Stimulated activated effector memory CD8-positive, alpha-beta T cell treated with anti-CD3 and anti-CD28 coated beads, Interleukin-12 subunit alpha, Interleukin-12 subunit beta, amount 100 ng/mL, for 72 hours (primary cell): Measurements from ENCODE around the gene CA14.
A peak's percentile ranks its signal among the peaks of the same experiment; 100 is the strongest.
"Not testable (repeated sequence)": the region's sequence is repeated elsewhere in the genome, so short reads cannot be mapped to it uniquely, and the experiment has no call there.

Source experiments
- ATAC-seq: fragments of 150-1000 bp; cut with Tn5 transposase; 2 replicates; pipeline ENCODE4 v1.10.0; 2021
- DNase-seq, 2 donors: peaks; one replicate each; pipeline ENCODE4 v3.0.0; 2021 to 2022; ENCODE audit warnings: low spot score in 2 of 2
- H3K27ac Mint-ChIP-seq: one replicate; pipeline ENCODE4 v1.8.0; 2022; ENCODE audit warnings: mild to moderate bottlenecking, mixed read lengths
- H3K36me3 Mint-ChIP-seq: one replicate; pipeline ENCODE4 v1.8.0; 2022; ENCODE audit warnings: mild to moderate bottlenecking, mixed read lengths
- H3K4me1 Mint-ChIP-seq: one replicate; pipeline ENCODE4 v1.8.0; 2022; ENCODE audit warnings: mixed read lengths
- H3K4me3 Mint-ChIP-seq: one replicate; pipeline ENCODE4 v1.8.0; 2022; ENCODE audit warnings: mild to moderate bottlenecking, mixed read lengths
- H3K9me3 Mint-ChIP-seq: one replicate; pipeline ENCODE4 v1.8.0; 2022; ENCODE audit warnings: mixed read lengths

The CA14 gene

DNA sequence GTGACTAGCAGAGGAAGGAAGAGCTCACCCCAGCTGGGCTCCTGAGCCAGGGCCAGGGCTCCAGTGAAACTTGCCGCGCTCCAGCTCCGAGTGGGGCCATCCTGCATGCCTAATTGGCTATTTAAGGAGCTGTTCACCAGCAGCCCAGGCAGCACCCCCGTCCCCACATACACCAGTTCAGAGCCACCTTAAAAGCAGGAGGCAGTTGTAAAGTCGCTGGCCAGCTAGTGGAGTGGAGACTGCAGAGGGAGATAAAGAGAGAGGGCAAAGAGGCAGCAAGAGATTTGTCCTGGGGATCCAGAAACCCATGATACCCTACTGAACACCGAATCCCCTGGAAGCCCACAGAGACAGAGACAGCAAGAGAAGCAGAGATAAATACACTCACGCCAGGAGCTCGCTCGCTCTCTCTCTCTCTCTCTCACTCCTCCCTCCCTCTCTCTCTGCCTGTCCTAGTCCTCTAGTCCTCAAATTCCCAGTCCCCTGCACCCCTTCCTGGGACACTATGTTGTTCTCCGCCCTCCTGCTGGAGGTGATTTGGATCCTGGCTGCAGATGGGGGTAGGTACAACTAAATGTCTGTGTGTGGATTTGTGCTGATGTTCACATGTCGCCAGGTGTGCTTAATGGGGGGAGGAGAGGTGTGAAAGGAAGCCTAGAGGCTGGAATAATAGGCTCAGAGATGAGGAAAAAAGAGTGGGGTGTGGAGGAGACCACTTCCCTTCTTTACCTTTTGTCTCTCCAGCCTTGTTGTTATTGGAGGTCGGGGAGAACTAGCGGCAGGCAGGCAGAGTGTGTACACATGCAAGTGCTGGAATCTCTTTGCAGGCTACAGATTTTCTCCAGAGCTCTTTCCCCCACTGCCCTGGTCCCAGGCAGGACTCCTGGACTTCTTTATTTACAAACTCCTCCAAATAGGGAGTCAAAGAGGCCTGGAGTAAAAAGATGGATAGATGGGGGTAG lies at the start of gene CA14:
Gene CA14 (plus strand): TSS at position 151 of the 962 bp plus-strand sequence. CDS start 355 bp downstream, at position 506.
- H3K27ac Mint-ChIP-seq: no peak within 1 kb of the TSS
- H3K4me3 Mint-ChIP-seq: no peak within 1 kb of the TSS
- no peak for ATAC-seq
- H3K4me1 Mint-ChIP-seq: peaks cover 14% of the 10 kb centered on the region
- peaks cover 6% of the 10 kb centered on the region for H3K36me3 Mint-ChIP-seq
- DNase-seq: no peak
- H3K9me3 Mint-ChIP-seq: no peaks in the 10 kb centered on the region

DNA sequence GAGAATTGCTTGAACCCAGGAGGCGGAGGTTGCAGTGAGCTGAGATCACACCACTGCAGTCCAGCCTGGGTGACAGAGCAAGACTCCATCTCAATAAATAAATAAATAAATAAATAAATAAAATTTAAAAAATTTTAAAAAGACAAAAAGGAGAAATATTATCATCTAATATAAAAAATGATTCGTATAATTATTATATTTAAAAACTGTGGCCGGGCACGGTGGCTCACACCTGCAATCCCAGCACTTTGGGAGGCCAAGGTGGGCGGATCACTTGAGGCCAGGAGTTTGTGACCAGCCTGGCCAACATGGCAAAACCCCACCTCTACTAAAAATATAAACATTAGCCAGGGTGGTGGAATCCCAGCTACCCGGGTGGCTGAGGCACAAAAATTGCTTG lies 49.1 kb upstream of the CA14 start:
- not testable (repeated sequence) for DNase-seq, H3K9me3 Mint-ChIP-seq, H3K27ac Mint-ChIP-seq, ATAC-seq, H3K36me3 Mint-ChIP-seq, H3K4me1 Mint-ChIP-seq, H3K4me3 Mint-ChIP-seq

DNA sequence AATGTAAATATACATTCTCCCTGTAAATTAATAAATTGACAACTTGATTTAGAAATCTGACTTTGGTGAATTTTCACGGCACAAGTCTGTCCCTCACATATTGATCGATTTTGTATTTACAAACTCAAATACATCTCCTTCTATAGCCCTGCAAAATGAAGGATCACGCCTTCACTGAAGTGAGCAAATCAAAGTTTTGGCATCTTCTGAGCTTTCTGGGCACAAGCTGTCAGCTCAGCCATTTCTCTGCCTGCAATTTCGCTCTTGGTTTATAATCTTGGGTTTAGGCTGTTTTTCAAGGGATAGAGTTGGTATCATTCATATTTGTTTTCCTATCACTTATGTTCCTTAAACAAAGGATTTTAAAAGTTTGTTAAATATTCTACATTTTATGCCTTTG lies 47.5 kb upstream of the CA14 start:
- Mint-ChIP-seq H3K4me3 (no peak overlapping the region), H3K9me3 (no peaks in the 10 kb centered on the region), H3K4me1 (peaks cover 14% of the 10 kb centered on the region), H3K27ac (no peak overlapping the region), H3K36me3 (peaks cover 11% of the 10 kb centered on the region)
- no peak for ATAC-seq
- no peak for DNase-seq

DNA sequence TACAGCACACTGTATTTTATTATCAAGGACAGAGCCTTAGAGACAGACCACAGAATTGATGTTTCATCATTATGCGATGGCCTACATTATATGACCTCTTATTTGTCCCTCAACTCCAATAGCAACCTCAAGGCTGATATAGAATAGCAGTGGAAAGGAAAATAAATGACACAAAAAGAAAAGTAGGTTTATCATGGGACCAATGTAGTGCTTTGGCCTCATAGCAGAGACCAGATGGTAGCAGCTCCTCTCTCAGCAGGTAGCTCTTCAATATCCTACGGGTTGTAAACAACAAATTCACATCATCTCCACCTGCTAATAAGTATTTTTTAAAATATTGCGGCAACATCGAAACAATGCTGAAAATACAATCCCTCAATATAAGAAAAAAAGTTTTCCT lies 46.9 kb upstream of the CA14 start:
- ATAC-seq (no peak), DNase-seq (no peak)
- Mint-ChIP-seq H3K36me3 (peaks cover 11% of the 10 kb centered on the region), H3K4me1 (peaks cover 14% of the 10 kb centered on the region), H3K9me3 (no peaks in the 10 kb centered on the region), H3K27ac (no peak overlapping the region), H3K4me3 (no peak overlapping the region)

DNA sequence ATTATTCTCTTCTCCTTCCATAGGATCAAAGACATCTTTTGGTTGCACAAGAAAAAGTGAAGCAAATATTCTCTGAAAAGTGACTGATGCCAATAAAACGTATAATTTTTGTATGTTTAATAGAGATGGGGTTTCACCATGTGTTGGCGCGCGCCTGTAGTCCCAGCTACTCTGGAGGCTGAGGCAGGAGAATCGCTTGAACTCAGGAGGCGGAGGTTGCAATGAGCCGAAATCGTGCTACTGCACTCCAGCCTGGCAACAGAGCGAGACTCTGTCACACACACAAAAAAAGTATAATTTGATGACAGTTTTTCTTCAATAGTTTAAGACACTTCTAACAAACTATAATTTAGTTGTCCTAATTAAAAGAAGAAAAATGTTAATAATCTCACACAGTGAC lies 45.5 kb upstream of the CA14 start:
- DNase-seq (no peak), ATAC-seq (no peak)
- Mint-ChIP-seq H3K9me3 (no peaks in the 10 kb centered on the region), H3K36me3 (peaks cover 11% of the 10 kb centered on the region), H3K4me1 (peaks cover 14% of the 10 kb centered on the region), H3K4me3 (no peak overlapping the region), H3K27ac (no peak overlapping the region)

DNA sequence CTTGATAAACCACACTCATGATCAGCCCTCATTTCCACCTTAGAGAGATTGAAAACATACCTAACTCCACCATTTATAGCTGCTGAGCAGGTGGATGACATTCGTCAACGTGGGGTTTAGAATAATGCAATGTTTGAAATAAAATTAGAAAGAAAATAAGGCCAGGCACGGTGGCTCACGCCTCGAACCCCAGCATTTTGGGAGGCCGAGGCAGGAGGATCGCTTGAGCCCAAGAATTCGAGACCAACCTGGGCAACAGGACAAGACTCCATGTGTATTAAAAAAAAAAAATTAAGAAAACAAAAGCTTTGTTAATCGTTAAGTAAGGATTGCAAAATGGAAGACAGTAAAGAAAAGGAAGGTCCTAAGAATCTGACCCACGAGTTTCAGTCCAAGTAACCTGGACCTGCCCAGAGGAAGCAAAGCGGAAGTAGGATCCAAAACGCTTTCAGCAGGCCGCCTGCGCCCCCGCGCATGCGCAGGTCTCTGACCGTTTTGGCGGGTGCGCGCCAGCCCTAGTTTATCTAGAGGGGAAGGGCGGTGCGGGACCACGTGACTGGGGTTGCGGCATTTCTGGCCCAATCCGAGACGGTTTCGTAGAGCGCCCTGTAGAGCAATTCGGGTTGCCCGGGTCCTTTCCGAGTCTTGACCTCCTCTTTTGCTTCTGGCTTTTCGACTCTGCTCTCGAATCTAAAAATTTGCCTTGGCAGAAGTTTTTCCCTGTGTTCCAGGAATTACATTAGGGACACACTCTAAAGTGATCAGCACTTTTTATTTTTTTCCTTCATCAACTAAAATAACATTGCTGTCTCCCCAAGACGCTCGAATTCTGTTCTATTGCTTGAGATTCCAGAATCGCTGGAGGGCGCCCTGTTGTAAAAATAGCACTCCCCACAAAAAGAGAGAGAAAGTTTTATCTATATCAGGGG lies 44.1 kb upstream of the CA14 start:
- Mint-ChIP-seq H3K36me3 (peaks cover 11% of the 10 kb centered on the region), H3K4me1 (peaks cover 14% of the 10 kb centered on the region), H3K27ac (peak overlapping the region; percentile 94), H3K4me3 (peak overlapping the region; percentile 73), H3K9me3 (no peaks in the 10 kb centered on the region)
- ATAC-seq (peak; percentile 100), DNase-seq (peak; percentile 73 to 92)

DNA sequence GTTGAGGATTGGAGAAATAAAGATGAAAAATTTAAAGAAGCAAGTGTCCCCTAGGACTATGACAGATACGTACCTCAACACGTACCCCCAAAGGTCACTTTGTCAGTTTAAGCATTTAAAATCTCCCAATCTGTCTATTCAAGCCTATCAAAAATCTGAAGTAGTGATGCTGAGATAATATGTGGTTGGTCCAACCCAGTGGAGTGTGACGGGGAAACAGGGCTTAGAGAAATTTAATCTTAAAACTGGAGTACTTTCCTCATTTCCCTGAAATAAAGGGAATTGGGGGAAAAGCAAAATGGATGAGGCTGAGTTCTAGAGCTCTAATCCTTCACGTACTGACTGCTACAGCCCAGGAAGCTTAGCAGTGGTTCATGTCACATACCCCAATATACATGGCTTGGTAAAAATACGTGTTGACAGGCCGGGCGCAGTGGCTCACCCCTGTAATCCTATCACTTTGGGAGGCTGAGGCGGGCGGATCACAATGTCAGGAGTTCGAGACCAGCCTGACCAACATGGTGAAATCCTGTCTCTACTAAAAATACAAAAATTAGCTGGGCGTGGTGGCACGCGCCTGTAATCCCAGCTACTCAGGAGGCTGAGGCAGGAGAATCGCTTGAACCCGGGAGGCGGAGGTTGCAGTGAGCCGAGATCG lies 43.3 kb upstream of the CA14 start:
- peak overlapping the region; percentile 73 for H3K4me3 Mint-ChIP-seq
- H3K27ac Mint-ChIP-seq: peak overlapping the region; percentile 94
- H3K4me1 Mint-ChIP-seq: peaks cover 14% of the 10 kb centered on the region
- not testable (repeated sequence) for DNase-seq, H3K9me3 Mint-ChIP-seq, ATAC-seq
- H3K36me3 Mint-ChIP-seq: peaks cover 11% of the 10 kb centered on the region

DNA sequence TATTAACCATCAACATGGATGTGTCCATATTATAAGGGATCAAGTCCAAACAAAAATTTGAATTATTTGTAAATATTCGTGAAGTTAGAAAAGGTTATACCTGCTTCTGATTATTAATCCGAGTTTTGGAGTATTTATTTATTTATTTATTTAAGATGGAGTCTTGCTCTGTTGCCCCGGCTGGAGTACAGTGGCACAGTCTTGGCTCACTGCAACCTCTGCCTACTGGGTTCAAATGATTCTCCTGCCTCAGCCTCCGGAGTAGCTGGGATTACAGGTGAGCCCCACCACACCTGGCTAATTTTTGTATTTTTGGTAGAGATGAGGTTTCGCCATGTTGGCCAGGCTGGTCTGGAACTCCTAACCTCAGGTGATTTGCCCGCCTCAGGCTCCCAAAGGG lies 41.7 kb upstream of the CA14 start:
- H3K9me3 Mint-ChIP-seq, H3K27ac Mint-ChIP-seq, ATAC-seq, DNase-seq, H3K4me3 Mint-ChIP-seq: not testable (repeated sequence)
- Mint-ChIP-seq H3K36me3 (peaks cover 11% of the 10 kb centered on the region), H3K4me1 (peaks cover 14% of the 10 kb centered on the region)

DNA sequence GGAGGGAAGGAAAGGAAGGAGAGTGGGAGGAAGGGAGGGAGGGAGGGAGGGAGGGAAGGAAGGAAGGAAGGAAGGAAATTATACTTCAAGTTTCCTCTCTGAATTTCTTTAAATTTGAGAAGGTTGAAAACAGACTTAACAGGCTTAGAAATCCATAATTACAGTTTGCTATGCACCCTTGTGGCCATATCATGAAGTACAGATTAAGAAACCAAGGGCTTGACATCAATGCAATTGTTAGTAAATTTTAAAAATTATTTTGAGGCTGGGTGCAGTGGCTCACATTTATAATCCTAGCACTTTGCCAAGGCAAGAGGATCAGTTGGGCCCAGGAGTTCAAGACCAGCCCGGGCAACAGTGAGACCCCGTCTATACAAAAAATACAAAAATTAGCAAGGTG lies 36.0 kb upstream of the CA14 start:
- no peaks in the 10 kb centered on the region for H3K36me3 Mint-ChIP-seq
- ATAC-seq: no peak
- no peak overlapping the region for H3K4me3 Mint-ChIP-seq
- H3K27ac Mint-ChIP-seq: no peak overlapping the region
- no peak for DNase-seq
- H3K9me3 Mint-ChIP-seq: no peaks in the 10 kb centered on the region
- peaks cover 6% of the 10 kb centered on the region for H3K4me1 Mint-ChIP-seq

DNA sequence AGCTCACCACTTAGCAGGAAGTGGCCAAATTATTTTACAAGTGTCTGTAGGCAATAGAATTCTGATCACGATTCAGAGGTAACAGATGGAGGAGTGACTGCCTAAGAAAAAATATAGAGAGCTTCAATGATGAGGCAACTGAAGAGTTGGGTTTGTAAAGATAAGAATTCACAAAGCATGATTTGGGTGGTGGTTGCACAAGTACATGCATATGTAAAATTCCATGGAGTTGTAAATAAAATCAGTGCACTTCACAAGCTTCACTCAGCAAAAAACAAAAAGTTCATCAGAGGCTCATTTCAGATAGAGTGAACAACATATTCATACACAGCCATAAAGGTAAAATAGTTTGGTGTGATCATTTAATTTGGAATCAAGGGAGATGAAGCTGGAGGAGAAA lies 32.6 kb upstream of the CA14 start:
- Mint-ChIP-seq H3K9me3 (no peaks in the 10 kb centered on the region), H3K27ac (peak overlapping the region; percentile 78), H3K36me3 (no peaks in the 10 kb centered on the region), H3K4me3 (no peak overlapping the region), H3K4me1 (peaks cover 6% of the 10 kb centered on the region)
- ATAC-seq: no peak
- DNase-seq: no peak

DNA sequence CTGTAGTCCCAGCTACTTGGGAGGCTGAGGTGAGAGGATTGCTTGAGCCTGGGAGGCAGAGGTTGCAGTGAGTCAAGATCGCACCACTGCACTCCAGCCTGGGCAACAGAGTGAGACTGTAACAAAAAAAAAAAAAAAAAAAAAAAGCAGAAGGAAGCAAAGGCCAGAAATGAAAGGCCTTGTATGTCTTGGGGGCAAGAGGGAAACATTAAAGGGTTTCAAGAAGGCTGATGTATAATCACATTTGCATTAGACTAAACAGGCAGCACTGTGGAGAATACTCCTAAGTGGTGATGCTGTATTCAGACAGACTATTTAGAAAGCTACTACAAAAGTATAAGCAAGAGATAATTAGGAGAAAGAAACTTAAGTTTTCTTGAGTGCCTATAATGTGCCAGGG lies 32.0 kb upstream of the CA14 start:
- H3K9me3 Mint-ChIP-seq: no peaks in the 10 kb centered on the region
- ATAC-seq (no peak), DNase-seq (no peak)
- peaks cover 6% of the 10 kb centered on the region for H3K4me1 Mint-ChIP-seq
- H3K27ac Mint-ChIP-seq: peak overlapping the region; percentile 78
- H3K4me3 Mint-ChIP-seq: no peak overlapping the region
- H3K36me3 Mint-ChIP-seq: no peaks in the 10 kb centered on the region

DNA sequence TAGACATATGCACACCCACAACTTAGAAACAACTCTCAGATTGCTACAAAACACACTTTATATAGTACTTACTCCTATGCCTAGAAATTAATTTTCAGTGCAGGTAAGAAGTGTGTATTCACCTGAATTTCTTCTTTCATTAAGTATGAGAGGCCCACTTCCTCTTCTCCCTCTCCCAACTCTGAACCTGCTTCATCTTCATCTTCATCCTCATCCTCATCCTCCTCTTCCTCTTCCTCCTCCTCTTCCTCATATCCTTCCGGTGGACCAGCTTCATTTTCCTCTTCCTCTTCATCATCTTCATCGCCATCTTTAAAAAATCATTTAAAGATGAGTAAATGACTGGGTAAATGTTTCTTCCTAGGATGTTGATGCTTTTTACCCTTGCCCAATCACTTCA lies 31.1 kb upstream of the CA14 start:
- Mint-ChIP-seq H3K4me3 (no peak overlapping the region), H3K9me3 (no peaks in the 10 kb centered on the region), H3K27ac (peak overlapping the region; percentile 30), H3K4me1 (peaks cover 6% of the 10 kb centered on the region), H3K36me3 (no peaks in the 10 kb centered on the region)
- DNase-seq: no peak
- no peak for ATAC-seq

DNA sequence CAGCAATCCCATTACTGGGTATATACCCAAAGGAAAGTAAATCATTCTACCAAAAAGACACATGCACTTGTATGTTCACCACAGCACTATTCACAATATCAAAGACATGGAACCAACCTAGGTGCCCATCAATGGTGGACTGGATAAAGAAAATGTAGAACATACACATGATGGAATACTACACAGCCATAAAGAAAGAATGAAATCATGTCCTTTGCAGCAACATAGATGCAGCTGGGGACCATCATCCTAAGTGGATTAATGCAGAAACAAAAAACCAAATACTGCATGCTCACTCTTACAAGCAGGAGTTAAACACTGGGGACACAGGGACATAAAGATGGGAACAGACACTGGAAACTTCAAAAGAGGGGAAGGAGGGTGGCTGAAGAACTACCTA lies 30.3 kb upstream of the CA14 start:
- Mint-ChIP-seq H3K4me1 (peaks cover 6% of the 10 kb centered on the region), H3K36me3 (no peaks in the 10 kb centered on the region), H3K4me3 (no peak overlapping the region), H3K27ac (no peak overlapping the region), H3K9me3 (no peaks in the 10 kb centered on the region)
- DNase-seq (peak in 1 of 2 donors; percentile 37), ATAC-seq (no peak)

DNA sequence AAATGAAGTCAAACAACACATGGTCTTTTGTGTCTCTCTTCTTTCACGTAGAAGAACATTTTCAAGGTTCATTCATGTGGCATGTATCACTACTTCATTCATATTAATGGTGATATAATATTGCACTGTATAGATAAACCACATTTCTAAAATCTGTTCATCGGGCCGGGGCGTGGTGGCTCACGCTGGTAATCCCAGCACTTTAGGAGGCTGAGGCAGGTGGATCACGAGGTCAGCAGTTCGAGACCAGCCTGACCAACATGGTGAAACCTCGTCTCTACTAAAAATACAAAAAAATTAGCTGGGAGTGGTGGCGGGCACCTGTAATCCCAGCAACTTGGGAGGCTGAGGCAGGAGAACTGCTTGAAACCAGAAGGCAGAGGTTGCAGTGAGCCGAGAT lies 29.3 kb upstream of the CA14 start:
- peaks cover 12% of the 10 kb centered on the region for H3K4me1 Mint-ChIP-seq
- not testable (repeated sequence) for H3K4me3 Mint-ChIP-seq, H3K27ac Mint-ChIP-seq, H3K36me3 Mint-ChIP-seq, H3K9me3 Mint-ChIP-seq, ATAC-seq
- peak in 1 of 2 donors; percentile 30 for DNase-seq

DNA sequence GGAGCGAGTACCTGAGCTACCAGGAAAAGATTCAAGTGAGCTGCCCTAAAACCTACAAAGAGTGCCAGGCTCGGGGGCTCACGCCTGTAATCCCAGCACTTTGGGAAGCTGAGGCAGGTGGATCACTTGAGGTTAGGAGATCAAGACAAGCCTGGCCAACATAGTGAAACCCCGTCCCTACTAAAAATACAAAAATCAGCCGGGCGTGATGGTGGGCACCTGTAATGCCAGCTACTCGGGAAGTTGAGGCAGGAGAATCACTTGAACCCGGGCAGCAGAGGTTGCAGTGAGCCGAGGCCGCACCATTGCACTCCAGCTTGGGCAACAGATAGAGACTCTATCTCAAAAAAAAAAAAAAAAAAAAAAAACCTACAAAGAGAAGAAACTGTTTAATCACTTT lies 24.7 kb upstream of the CA14 start:
- H3K36me3 Mint-ChIP-seq, H3K27ac Mint-ChIP-seq, ATAC-seq, H3K9me3 Mint-ChIP-seq, H3K4me3 Mint-ChIP-seq: not testable (repeated sequence)
- DNase-seq: peak in 1 of 2 donors; percentile 45
- peaks cover 20% of the 10 kb centered on the region for H3K4me1 Mint-ChIP-seq
